PC-3 (cell line): Measurements from ENCODE around the gene ATG4B. TPM values are rescaled to one million over a fixed set of nuclear protein-coding genes. Genes with fewer than 3 reads are reported as not detected.

ENCODE experiments used
- ATAC-seq: fragments of 200-7000 bp; cut with Tn5 transposase; 2 replicates; pipeline ENCODE4 v1.9.1; 2020; ENCODE audit warnings: mild to moderate bottlenecking, moderate library complexity
- BruUV-seq: library from RNA; stranded (reverse); fragments of 400-500 nt; replicated peaks from 2 replicates; lab custom pipeline; 2021; lab: Mats Ljungman, UMichigan
- CTCF ChIA-PET: fragments of 300-600 bp; sonication (Branson Sonifier 250); formaldehyde crosslinking; loops from one replicate; lab custom pipeline; 2022; ENCODE audit warnings: antibody characterized with exemption; lab: Charles Lee
- POLR2A ChIA-PET: fragments of 300-600 bp; sonication (Branson Sonifier 250); formaldehyde crosslinking; loops from one replicate; lab custom pipeline; 2022; ENCODE audit warnings: antibody characterized with exemption; ENCODE audit not compliant: unreplicated experiment; lab: Charles Lee
- DNase-seq: peaks from one replicate; pipeline ENCODE4 v3.0.0-alpha.2; 2015
- H2AFZ ChIP-seq: fragments of 300-600 bp; sonication (generic); 2 replicates; pipeline ENCODE4 v1.6.0; 2016; ENCODE audit warnings: antibody characterized with exemption, low read length
- H3F3A ChIP-seq: fragments of 300-600 bp; sonication (generic); one replicate; pipeline ENCODE4 v1.6.0; 2017; ENCODE audit warnings: antibody characterized with exemption, low read length, control low read depth, mild to moderate bottlenecking; ENCODE audit not compliant: unreplicated experiment
- H3K27ac ChIP-seq: fragments of 300-600 bp; sonication (generic); 2 replicates; pipeline ENCODE4 v1.5.1; 2016; ENCODE audit warnings: mild to moderate bottlenecking, low read length
- H3K27me3 ChIP-seq: fragments of 300-600 bp; sonication (generic); 2 replicates; pipeline ENCODE4 v1.6.1; 2016; ENCODE audit warnings: low read length, mixed read lengths
- H3K36me3 ChIP-seq: fragments of 300-600 bp; sonication (generic); 2 replicates; pipeline ENCODE4 v1.6.1; 2016; ENCODE audit warnings: low read depth, mixed run types, low read length, mixed read lengths
- H3K4me1 ChIP-seq: fragments of 300-600 bp; sonication (generic); 2 replicates; pipeline ENCODE4 v1.5.1; 2016; ENCODE audit warnings: low read length; ENCODE audit not compliant: insufficient read depth
- H3K4me2 ChIP-seq: fragments of 300-600 bp; sonication (generic); 2 replicates; pipeline ENCODE4 v1.6.0; 2016; ENCODE audit warnings: low read length
- H3K4me3 ChIP-seq: fragments of 300-600 bp; sonication (generic); 2 replicates; pipeline ENCODE4 v1.5.1; 2016; ENCODE audit warnings: mild to moderate bottlenecking, low read length, mixed read lengths
- H3K79me2 ChIP-seq: fragments of 300-600 bp; sonication (generic); 2 replicates; pipeline ENCODE4 v1.6.1; 2017; ENCODE audit warnings: low read length, mixed read lengths
- H3K9ac ChIP-seq: fragments of 300-600 bp; sonication (generic); 2 replicates; pipeline ENCODE4 v1.6.0; 2016; ENCODE audit warnings: mild to moderate bottlenecking, low read length
- H3K9me2 ChIP-seq: fragments of 300-600 bp; sonication (generic); replicated peaks from 2 replicates; pipeline ENCODE4 v1.6.1; 2016; ENCODE audit warnings: mixed run types, low read length, mixed read lengths
- H3K9me3 ChIP-seq: fragments of 300-600 bp; sonication (generic); 2 replicates; pipeline ENCODE4 v1.6.1; 2016; ENCODE audit warnings: low read length, mixed read lengths
- H4K20me1 ChIP-seq: fragments of 300-600 bp; sonication (generic); 2 replicates; pipeline ENCODE4 v1.6.1; 2016; ENCODE audit warnings: low read length, mixed read lengths
- CTCF ChIP-seq: fragments of 300-600 bp; sonication (generic); conservative IDR thresholded peaks from 2 replicates; pipeline ENCODE4 v1.5.1; 2017; ENCODE audit warnings: antibody characterized with exemption, low read depth, mild to moderate bottlenecking, low read length
- EZH2 ChIP-seq: fragments of 300-600 bp; sonication (generic); IDR thresholded peaks from one replicate; pipeline ENCODE4 v1.6.1; 2017; ENCODE audit warnings: antibody characterized with exemption, mild to moderate bottlenecking, low read length; ENCODE audit not compliant: unreplicated experiment
- EZH2phosphoT487 ChIP-seq: fragments of 300-600 bp; sonication (generic); IDR thresholded peaks from 2 replicates; pipeline ENCODE4 v1.6.1; 2018; ENCODE audit warnings: mild to moderate bottlenecking, antibody characterized with exemption, low read length, borderline replicate concordance
- intact Hi-C: fragments of 100-400 bp; cut with micrococcal nuclease; formaldehyde crosslinking; loops from 2 replicates; pipeline ENCODE4 v1.9.0; 2023
- total RNA-seq: library from RNA; depleted of rRNA; stranded (reverse); fragments of >200 nt; gene quantifications from 2 replicates; pipeline ENCODE4 v1.2.3, GENCODE V29; 2014

Gene ATG4B
- total RNA-seq, 1 experiment from 2014 or later: 83.0 TPM

DNA sequence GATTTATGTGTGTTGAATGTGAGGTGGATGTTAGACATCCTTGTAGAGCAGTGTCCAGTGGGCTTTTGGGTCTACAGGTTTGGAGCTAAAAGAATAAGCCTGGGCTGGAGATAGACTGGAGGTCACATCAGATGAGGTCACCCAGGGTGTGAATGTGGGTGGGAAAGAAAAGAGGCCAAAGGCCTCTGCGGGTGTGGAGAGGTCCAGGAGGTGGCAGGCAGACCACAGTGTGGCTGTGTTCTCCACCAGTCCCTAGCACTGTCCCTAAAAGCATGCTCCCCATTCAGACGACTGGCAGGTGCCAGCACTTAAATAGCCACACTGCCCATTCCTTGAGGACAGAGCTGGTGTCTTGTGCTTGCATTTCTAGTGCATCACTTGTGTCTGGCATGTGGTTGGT is 4.1 kb downstream of the ATG4B start:
- DNase-seq (no peak), ATAC-seq (no peak)
- Histone ChIP-seq H3K27me3 (no peaks in the 10 kb centered on the region), H3K79me2 (peaks cover 90% of the 10 kb centered on the region), H4K20me1 (peaks cover 24% of the 10 kb centered on the region; the same call in 1 of the 2 replicates), H3K4me2 (no peak overlapping the region), H3K9me3 (no peaks in the 10 kb centered on the region), H2AFZ (no peak overlapping the region), H3K27ac (no peak overlapping the region), H3K9me2 (no peaks in the 10 kb centered on the region), H3F3A (no peaks in the 10 kb centered on the region), H3K4me3 (no peak overlapping the region), H3K9ac (no peak overlapping the region), H3K4me1 (peaks cover 10% of the 10 kb centered on the region), H3K36me3 (peaks cover 9% of the 10 kb centered on the region)
- ChIA-PET POLR2A (no interaction called here), CTCF (no interaction called here)
- TF ChIP-seq CTCF (no peak), EZH2phosphoT487 (no peak), EZH2 (no peak)
- intact Hi-C loops: no loop called here
- no TSS peak for BruUV-seq

DNA sequence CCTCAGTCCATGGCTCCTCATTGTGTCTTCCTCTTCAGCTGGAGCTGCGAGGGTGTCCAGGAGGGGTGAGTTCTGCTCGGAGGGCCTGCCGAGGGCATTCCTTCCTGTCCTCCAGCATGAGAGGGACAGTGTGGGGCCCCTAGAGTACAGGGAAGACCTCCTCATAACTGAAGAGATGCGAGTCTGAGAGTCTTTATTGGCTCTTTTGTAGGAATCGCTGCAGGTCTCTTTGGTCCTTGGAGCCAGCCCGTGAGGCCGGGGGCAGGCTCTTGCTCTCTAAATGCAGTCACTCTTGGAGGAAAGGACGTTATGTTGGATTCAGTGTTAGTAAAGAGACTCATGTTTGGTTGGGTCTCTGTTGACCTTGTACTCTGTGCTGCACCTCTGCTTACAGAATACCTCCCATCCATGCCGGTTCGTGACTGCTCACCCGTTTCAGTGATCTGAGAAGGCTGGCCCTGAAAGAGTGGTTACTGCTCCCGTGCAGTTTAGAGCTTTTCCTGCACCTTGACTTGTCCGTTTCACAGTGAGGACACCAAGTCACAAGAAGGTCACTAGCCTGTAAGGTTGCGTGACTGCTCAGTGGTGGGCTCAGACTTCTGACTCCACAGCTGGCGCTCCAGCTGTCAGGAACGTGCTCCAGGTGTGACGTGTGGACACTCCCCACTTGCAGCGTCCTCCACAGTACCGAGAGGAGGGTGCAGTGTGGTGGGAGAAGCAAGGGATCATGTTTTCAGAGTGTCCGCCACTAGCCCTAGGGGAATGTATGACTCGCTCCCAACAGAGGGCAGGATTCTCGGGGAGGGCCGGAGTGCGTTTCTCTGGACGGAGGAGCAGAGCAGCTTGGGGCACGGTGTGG is 7.8 kb downstream of the ATG4B start:
- Histone ChIP-seq H3K27ac (no peak overlapping the region), H3K4me1 (no peaks in the 10 kb centered on the region), H3K9me2 (no peaks in the 10 kb centered on the region), H3K4me3 (no peak overlapping the region), H4K20me1 (peaks cover 7% of the 10 kb centered on the region; the same call in 1 of the 2 replicates), H3K9me3 (no peaks in the 10 kb centered on the region), H3F3A (no peaks in the 10 kb centered on the region), H3K4me2 (no peak overlapping the region), H3K27me3 (no peaks in the 10 kb centered on the region), H3K36me3 (no peaks in the 10 kb centered on the region), H3K9ac (no peak overlapping the region), H2AFZ (no peak overlapping the region), H3K79me2 (peaks cover 97% of the 10 kb centered on the region)
- no peak for TF ChIP-seq EZH2
- TF ChIP-seq CTCF: no peak
- TF ChIP-seq EZH2phosphoT487: no peak
- ChIA-PET POLR2A (no interaction called here), CTCF (no interaction called here)
- no TSS peak for BruUV-seq
- no peak for DNase-seq
- no peak for ATAC-seq
- intact Hi-C loops: no loop called here
